GM12872 (cell line): ENCODE data around the gene JPT1.

Experiments
- TF ChIP-seq, protein P1 (sequence below): IDR thresholded peaks from 3 replicates; pipeline ENCODE4 v1.5.1; 2011; ENCODE audit warnings: low read depth, mild to moderate bottlenecking, low read length, moderate library complexity; ENCODE audit not compliant: insufficient read depth

The JPT1 gene

DNA sequence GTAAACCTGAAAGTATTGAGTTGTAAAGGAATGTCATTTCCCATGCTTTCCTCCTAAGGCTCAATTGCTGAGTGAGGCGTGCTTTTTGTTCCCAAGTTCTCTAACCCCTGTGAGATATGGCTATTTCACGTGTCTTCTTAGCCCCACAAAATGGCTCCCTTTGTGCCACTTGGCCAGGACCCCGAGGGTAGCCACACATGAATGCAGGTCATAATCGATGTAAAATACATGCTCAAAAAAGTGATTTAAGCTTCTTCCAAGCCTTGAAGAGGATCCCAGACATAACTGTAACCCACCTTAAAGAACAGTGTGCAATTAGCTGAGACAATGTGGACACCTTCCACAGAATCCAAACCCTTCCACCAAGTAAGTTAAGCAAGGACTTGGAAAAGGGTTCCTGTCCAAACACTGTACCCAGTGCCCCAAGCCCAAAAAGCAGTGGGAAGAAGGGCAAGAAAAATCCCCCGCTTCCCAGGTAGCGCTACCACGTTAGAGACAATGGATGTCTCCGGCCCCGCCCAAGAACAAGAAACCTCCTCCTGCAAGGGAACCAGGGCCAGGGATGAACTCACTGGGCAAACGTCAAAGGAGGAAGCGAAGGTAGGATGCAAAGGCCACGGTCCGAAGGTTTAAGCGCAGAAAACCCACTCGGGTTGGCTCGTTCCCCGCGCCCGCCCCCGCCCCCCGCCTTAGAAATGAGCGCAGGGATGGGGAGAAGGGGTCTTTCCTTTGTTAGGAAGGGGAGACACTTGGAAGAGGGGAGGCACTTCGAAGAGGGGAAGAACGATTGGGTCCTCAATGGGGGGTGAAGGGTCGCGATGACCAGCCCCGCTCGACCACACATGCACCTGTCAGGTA, 1.2 kb downstream of the JPT1 start:
- TF ChIP-seq, protein P1, sequence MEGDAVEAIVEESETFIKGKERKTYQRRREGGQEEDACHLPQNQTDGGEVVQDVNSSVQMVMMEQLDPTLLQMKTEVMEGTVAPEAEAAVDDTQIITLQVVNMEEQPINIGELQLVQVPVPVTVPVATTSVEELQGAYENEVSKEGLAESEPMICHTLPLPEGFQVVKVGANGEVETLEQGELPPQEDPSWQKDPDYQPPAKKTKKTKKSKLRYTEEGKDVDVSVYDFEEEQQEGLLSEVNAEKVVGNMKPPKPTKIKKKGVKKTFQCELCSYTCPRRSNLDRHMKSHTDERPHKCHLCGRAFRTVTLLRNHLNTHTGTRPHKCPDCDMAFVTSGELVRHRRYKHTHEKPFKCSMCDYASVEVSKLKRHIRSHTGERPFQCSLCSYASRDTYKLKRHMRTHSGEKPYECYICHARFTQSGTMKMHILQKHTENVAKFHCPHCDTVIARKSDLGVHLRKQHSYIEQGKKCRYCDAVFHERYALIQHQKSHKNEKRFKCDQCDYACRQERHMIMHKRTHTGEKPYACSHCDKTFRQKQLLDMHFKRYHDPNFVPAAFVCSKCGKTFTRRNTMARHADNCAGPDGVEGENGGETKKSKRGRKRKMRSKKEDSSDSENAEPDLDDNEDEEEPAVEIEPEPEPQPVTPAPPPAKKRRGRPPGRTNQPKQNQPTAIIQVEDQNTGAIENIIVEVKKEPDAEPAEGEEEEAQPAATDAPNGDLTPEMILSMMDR, result no peak

DNA sequence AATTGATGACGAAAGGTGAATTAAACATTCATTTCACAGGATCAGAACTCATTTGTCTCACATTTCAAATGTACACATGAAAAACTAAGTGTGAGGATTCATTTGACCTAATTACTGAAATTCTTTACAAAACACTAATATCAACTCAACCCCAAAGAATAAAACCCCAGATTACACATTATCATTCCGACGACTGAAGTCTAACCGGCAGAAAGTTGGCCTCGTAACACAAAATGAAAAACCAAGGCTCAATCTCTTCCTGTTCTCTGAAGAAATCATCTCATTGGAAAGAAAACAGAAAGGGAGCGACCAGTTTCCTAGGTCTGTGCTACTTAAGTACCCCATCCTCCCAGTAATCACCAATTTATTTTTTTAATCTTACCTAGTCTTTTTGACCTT, 1.8 kb downstream of the JPT1 start:
- TF ChIP-seq, protein P1, result no peak

DNA sequence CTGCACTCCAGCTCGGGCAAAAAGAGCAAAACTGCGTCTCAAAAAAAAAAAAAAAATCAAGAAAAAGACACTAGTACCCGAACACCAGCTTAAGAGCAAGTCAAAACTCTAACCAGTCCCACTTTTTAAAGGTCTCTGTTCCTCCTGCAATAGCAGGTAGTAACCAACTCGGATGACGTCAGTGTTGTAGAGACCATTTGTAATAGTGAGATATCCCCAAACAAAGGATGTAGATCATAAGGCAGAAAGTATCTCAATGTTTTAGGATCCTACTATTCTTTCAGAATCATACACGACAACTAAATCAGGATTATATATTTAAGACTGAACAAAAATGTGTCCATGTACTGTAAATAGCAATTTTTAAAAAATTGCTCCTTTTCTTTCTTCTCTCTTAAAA, 2.4 kb downstream of the JPT1 start:
- TF ChIP-seq, protein P1, result no peak

DNA sequence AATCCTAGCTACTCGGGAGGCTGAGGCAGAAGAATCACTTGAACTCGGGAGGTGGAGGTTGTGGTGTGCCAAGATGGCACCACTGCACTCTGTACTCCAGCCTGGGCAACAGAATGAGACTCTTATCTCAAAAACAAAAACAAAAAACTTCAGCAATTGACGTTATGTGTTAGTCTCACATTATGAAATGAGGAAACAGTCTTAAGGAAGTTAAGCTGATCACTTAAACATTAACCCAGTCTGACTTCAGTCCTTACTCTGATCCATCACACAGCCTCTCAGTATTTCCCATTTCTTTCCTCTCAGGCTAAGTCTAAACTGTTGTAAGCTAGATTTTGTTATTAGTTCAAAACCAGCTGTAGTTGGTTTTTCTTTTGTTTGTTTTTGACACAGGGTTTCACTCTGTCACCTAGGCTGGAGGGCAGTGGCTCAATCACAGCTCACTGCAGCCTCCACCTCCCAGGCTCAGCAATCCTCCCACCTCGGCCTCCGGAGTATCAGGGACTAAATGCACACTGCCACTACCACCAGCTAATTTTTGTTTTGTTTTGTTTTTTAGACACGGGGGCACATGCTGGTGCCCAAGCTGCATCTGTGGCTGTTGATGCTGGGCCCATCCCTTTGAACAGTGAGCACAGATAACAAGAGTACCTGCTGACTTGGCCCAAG, 6.3 kb downstream of the JPT1 start:
- TF ChIP-seq, protein P1, result no peak

DNA sequence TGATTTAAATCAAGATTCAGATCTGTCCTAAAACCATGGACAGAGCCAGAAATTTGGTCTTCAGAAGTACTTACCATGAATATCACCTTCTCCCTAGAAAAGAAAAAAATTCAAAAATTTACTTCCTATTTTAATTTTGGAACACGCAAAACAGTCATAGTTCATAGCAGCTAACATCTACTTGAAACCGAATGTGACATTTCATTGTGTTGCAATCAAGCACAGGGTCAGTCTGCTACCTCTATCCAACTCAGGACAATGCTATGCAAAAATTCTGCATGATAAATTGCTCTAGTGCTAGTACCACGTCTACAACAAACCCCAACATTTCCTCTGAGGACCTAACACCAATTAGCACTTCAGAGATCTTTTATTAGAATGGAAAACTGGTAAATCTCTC, 7.7 kb downstream of the JPT1 start:
- TF ChIP-seq, protein P1, result no peak

DNA sequence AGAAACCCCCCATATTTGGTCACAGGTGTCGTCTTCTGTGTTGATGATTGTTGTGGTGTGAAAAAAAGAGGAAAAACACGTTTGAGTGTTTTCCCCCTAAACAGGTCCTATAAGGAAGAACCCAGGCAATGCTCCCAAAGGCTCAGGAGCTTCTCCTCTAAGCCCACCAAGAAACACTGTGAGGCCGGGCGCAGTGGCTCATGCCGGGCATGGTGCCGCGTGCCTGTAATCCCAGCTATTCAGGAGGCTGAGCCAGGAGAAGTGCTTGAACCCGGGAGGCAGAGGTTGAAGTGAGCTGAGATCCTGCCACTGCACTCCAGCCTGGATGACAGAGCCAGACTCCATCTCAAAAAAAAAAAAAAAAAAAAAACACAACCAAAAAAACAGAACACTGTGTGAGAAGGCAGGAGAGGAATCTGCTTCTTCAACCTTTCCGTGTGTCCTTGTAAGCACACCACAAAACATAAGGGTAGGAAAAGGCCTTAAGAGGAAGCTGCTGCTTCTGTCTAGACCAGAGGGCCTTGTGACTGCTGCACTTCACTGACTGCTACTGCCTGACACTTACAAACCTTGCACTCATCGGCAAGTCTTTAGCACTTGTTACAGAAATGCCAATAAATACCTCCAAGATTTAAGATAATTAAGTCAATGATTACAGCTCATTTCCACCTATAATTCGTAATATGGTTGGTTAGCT, 9.3 kb downstream of the JPT1 start:
- TF ChIP-seq, protein P1, result no peak
